HG02981 (cell line): ENCODE data around the gene UBL4A.

Experiments
- ATAC-seq: cut with Tn5 transposase; IDR thresholded peaks from one replicate; pipeline ENCODE4 v1.9.1; 2021; ENCODE audit warnings: mild to moderate bottlenecking, moderate library complexity; ENCODE audit not compliant: unreplicated experiment

The UBL4A gene

GRCh38 chrX:154441984-154442707 is 44.3 kb downstream of the UBL4A start:
- ATAC-seq: no peak

- no peak for ATAC-seq
These were observed 44.9 kb downstream of the UBL4A start for GRCh38 chrX:154441564-154441963.

- no peak for ATAC-seq
These were observed 45.6 kb downstream of the UBL4A start for GRCh38 chrX:154440623-154441357.

GRCh38 chrX:154439841-154440240 is 46.6 kb downstream of the UBL4A start:
- no peak for ATAC-seq

GRCh38 chrX:154437971-154438893 is 48.2 kb downstream of the UBL4A start:
- ATAC-seq: no peak

GRCh38 chrX:154436983-154437752 is 49.2 kb downstream of the UBL4A start, which contains the start of gene GDI1:
Gene GDI1 (plus strand): TSS chrX:154437154. CDS start chrX:154437255, 101 bp downstream.
- no peak for ATAC-seq

GRCh38 chrX:154436374-154436982 is 49.9 kb downstream of the UBL4A start:
- ATAC-seq: no peak

GRCh38 chrX:154435171-154435733 is 51.2 kb downstream of the UBL4A start:
- ATAC-seq: no peak

GRCh38 chrX:154434394-154435168 is 51.8 kb downstream of the UBL4A start:
- no peak for ATAC-seq
